H9 (cell line): ENCODE measurements around the gene TRPM2. TPM values are rescaled to one million over a fixed set of nuclear protein-coding genes. Genes with fewer than 3 reads are reported as not detected.

ENCODE experiments used
- DNase-seq: peaks from one replicate; pipeline ENCODE4 v3.0.0-alpha.2; 2017
- H2AFZ ChIP-seq: one replicate; pipeline ENCODE4 v1.6.1; 2013; ENCODE audit warnings: mild to moderate bottlenecking, low read length, control low read depth, moderate library complexity
- H2AK5ac ChIP-seq: 2 replicates; pipeline ENCODE4 v1.6.1; 2013; ENCODE audit warnings: low read length, control low read depth, mixed read lengths; ENCODE audit not compliant: insufficient read length
- H2BK120ac ChIP-seq: one replicate; pipeline ENCODE4 v1.6.1; 2013; ENCODE audit warnings: low read depth, mild to moderate bottlenecking, low read length, control low read depth, inconsistent platforms; ENCODE audit not compliant: poor library complexity, severe bottlenecking
- H2BK12ac ChIP-seq: 2 replicates; pipeline ENCODE4 v1.6.1; 2013; ENCODE audit warnings: low read length, control low read depth, mixed read lengths, low read depth; ENCODE audit not compliant: insufficient read length
- H2BK15ac ChIP-seq: 2 replicates; pipeline ENCODE4 v1.6.1; 2013; ENCODE audit warnings: low read depth, low read length, control low read depth
- H2BK20ac ChIP-seq: one replicate; pipeline ENCODE4 v1.6.1; 2013; ENCODE audit warnings: low read depth, mild to moderate bottlenecking, low read length, control low read depth, inconsistent platforms; ENCODE audit not compliant: poor library complexity, severe bottlenecking
- H2BK5ac ChIP-seq: 2 replicates; pipeline ENCODE4 v1.6.1; 2013; ENCODE audit warnings: low read length, control low read depth, mixed read lengths; ENCODE audit not compliant: insufficient read length
- H3K14ac ChIP-seq: 2 replicates; pipeline ENCODE4 v1.6.1; 2013; ENCODE audit warnings: low read length, control low read depth; ENCODE audit not compliant: insufficient read depth
- H3K18ac ChIP-seq: 2 replicates; pipeline ENCODE4 v1.6.1; 2013; ENCODE audit warnings: low read depth, mild to moderate bottlenecking, mixed read lengths, low read length, control low read depth; ENCODE audit not compliant: insufficient read length
- H3K23ac ChIP-seq: 2 replicates; pipeline ENCODE4 v1.6.1; 2013; ENCODE audit warnings: low read length, control low read depth, mixed read lengths, low read depth; ENCODE audit not compliant: insufficient read length
- H3K23me2 ChIP-seq: 2 replicates; pipeline ENCODE4 v1.6.1; 2013; ENCODE audit warnings: low read depth, mild to moderate bottlenecking, mixed read lengths, low read length, control low read depth; ENCODE audit not compliant: insufficient read length, poor library complexity, severe bottlenecking
- H3K27ac ChIP-seq: 2 replicates; pipeline ENCODE4 v1.5.1; 2013; ENCODE audit warnings: low read length, control low read depth, mixed read lengths, low read depth; ENCODE audit not compliant: insufficient read length
- H3K27me3 ChIP-seq: 2 replicates; pipeline ENCODE4 v1.6.1; 2013; ENCODE audit warnings: low read length, control low read depth, inconsistent platforms; ENCODE audit not compliant: insufficient read depth
- H3K4ac ChIP-seq: 2 replicates; pipeline ENCODE4 v1.6.1; 2013; ENCODE audit warnings: low read depth, mild to moderate bottlenecking, control low read depth, inconsistent platforms, low read length, moderate library complexity
- H3K4me1 ChIP-seq: 2 replicates; pipeline ENCODE4 v1.6.1; 2013; ENCODE audit warnings: low read length, control low read depth, inconsistent platforms; ENCODE audit not compliant: insufficient read depth
- H3K4me2 ChIP-seq: 2 replicates; pipeline ENCODE4 v1.6.1; 2013; ENCODE audit warnings: low read length, control low read depth, mixed read lengths; ENCODE audit not compliant: insufficient read length, insufficient read depth
- H3K56ac ChIP-seq: 2 replicates; pipeline ENCODE4 v1.6.1; 2013; ENCODE audit warnings: low read depth, mild to moderate bottlenecking, mixed read lengths, low read length, control low read depth; ENCODE audit not compliant: insufficient read length
- H3K79me1 ChIP-seq: 2 replicates; pipeline ENCODE4 v1.6.1; 2013; ENCODE audit warnings: low read depth, mild to moderate bottlenecking, moderate library complexity, low read length, control low read depth, inconsistent platforms; ENCODE audit not compliant: insufficient read depth, poor library complexity, severe bottlenecking
- H3K79me2 ChIP-seq: 2 replicates; pipeline ENCODE4 v1.6.1; 2013; ENCODE audit warnings: low read length, control low read depth, inconsistent platforms; ENCODE audit not compliant: insufficient read depth
- H3K9ac ChIP-seq: 2 replicates; pipeline ENCODE4 v1.6.1; 2013; ENCODE audit warnings: low read length, control low read depth, mixed read lengths; ENCODE audit not compliant: insufficient read length; ENCODE audit errors: extremely low read depth
- H3K9me3 ChIP-seq: one replicate; pipeline ENCODE4 v1.6.1; 2013; ENCODE audit warnings: low read depth, low read length, inconsistent platforms; ENCODE audit not compliant: control insufficient read depth
- H3T11ph ChIP-seq: one replicate; pipeline ENCODE4 v1.6.1; 2013; ENCODE audit warnings: mild to moderate bottlenecking, low read length, control low read depth, inconsistent platforms
- H4K20me1 ChIP-seq: one replicate; pipeline ENCODE4 v1.6.1; 2013; ENCODE audit not compliant: control insufficient read depth, insufficient read length, insufficient read depth
- H4K5ac ChIP-seq: 2 replicates; pipeline ENCODE4 v1.6.1; 2013; ENCODE audit warnings: low read depth, mild to moderate bottlenecking, mixed read lengths, low read length, control low read depth; ENCODE audit not compliant: insufficient read length
- H4K8ac ChIP-seq: replicated peaks from 2 replicates; pipeline ENCODE4 v1.6.1; 2013; ENCODE audit warnings: low read length, control low read depth, mixed read lengths, low read depth; ENCODE audit not compliant: insufficient read length
- H4K91ac ChIP-seq: 2 replicates; pipeline ENCODE4 v1.6.1; 2013; ENCODE audit warnings: low read depth, mild to moderate bottlenecking, moderate library complexity, mixed read lengths, low read length, control low read depth; ENCODE audit not compliant: insufficient read length
- H3K27ac Mint-ChIP-seq, 3 experiments: 2 replicates in 2 of 3; 3 replicates in 1 of 3; pipeline ENCODE4 v1.8.0; 2020 to 2021; ENCODE audit warnings: mixed read lengths in 3 of 3, mild to moderate bottlenecking in 1 of 3, moderate library complexity in 1 of 3
- H3K27me3 Mint-ChIP-seq: 2 replicates; pipeline ENCODE4 v1.8.0; 2021; ENCODE audit warnings: low read depth, mild to moderate bottlenecking, moderate library complexity, mixed read lengths
- H3K36me3 Mint-ChIP-seq, 3 experiments: 2 replicates in 2 of 3; 3 replicates in 1 of 3; pipeline ENCODE4 v1.8.0; 2020 to 2021; ENCODE audit warnings: low read depth in 3 of 3, mixed read lengths in 3 of 3; ENCODE audit not compliant: insufficient read depth in 1 of 3
- H3K4me1 Mint-ChIP-seq, 2 experiments: 2 replicates each; pipeline ENCODE4 v1.8.0; 2020; ENCODE audit warnings: mixed read lengths in 2 of 2
- H3K4me3 Mint-ChIP-seq, 2 experiments: 2 replicates in 1 of 2; 3 replicates in 1 of 2; pipeline ENCODE4 v1.8.0; 2020 to 2021; ENCODE audit warnings: mild to moderate bottlenecking in 2 of 2, mixed read lengths in 2 of 2, moderate library complexity in 1 of 2
- H3K9me3 Mint-ChIP-seq, 2 experiments: 2 replicates in 1 of 2; 3 replicates in 1 of 2; pipeline ENCODE4 v1.8.0; 2020; ENCODE audit warnings: mild to moderate bottlenecking in 2 of 2, mixed read lengths in 2 of 2, moderate library complexity in 1 of 2
- WGBS: extraction: QIAGEN DNeasy Blood & Tissue Kit; methylation state at CpG from one replicate; pipeline ENCODE4 v1.1.7; 2013; ENCODE audit warnings: missing lambda C conversion rate, low lambda C conversion rate, mixed read lengths; ENCODE audit not compliant: insufficient read length; ENCODE audit errors: extremely low coverage; 5-methylcytosine and 5-hydroxymethylcytosine counted together
- total RNA-seq: library from RNA; stranded (reverse); gene quantifications from 2 replicates; pipeline ENCODE4 v1.2.1, GENCODE V29; 2021
- TF ChIP-seq, protein P1 (sequence below): fragments of 200-600 bp; sonication (generic); conservative IDR thresholded peaks from 3 replicates; pipeline ENCODE4 v1.8.0; 2021; ENCODE audit warnings: antibody characterized with exemption, mild to moderate bottlenecking

Gene TRPM2
- total RNA-seq, 1 experiment from 2014 or later: 0.68 TPM

DNA sequence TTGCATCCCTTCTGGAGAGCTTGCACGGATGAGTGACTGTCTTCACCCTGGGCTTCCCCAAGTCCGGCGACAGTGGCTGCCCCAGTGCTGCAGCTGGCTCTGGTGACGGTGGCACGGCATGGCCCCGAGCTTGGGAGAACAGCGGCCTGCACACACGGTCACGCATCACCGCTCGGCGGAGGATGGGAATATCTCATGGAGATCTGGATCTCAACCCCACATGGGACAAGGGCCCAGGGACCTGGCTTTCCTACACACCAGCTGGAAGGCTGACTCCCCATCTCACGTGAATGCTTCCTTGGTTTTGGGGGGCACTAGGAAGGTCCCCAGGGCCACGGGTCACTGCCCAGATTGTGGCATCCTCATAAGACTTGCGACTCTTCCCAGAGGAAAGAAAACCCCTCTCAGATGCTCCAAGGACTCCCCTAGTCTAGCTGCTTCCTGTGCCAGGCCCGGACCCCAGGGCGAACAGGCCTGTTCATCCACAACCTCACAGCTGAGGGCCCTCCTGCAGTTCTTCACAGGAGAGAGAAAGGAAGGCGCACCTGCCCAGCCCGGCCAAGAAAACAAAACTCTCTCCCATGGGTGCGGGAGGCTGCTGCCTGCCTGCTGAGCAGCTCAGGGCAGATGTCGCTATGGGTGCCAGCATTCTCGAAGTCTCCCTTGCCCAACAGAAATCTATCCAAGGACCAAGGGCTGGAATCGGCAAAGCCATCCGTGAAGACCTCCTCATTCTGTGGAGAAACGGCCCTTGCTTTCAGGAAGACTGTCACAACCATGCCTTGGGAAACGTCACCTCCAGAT, 24.1 kb upstream of the TRPM2 start:
- Mint-ChIP-seq H3K27me3 (no peaks in the 10 kb centered on the region), H3K4me1 (0 out of 4 replicates have a peak, but pooled peaks cover 0 to 3% of the 10 kb centered on the region in 2 experiments), H3K27ac (peak overlapping the region; percentile 44 to 77 (median 47); a peak in 3 of 7 replicates), H3K9me3 (no peaks in the 10 kb centered on the region), H3K4me3 (no peak overlapping the region), H3K36me3 (peaks cover 0 to 5% (median 0%) of the 10 kb centered on the region in 3 experiments; a peak in 3 of 7 replicates)
- Histone ChIP-seq H3K14ac (no peak overlapping the region), H4K91ac (no peak overlapping the region), H4K8ac (no peak overlapping the region), H3T11ph (no peak overlapping the region), H2BK5ac (no peak overlapping the region), H3K27me3 (no peaks in the 10 kb centered on the region), H3K27ac (no peak overlapping the region), H3K79me1 (no peaks in the 10 kb centered on the region), H3K4ac (no peak overlapping the region), H3K18ac (no peak overlapping the region), H3K79me2 (no peaks in the 10 kb centered on the region), H3K23me2 (no peaks in the 10 kb centered on the region), H3K9me3 (no peaks in the 10 kb centered on the region), H2AFZ (no peak overlapping the region), H3K9ac (no peak overlapping the region), H4K5ac (no peak overlapping the region), H2BK12ac (no peak overlapping the region), H4K20me1 (no peaks in the 10 kb centered on the region), H2AK5ac (no peak overlapping the region), H2BK120ac (no peak overlapping the region), H2BK15ac (no peak overlapping the region), H3K4me1 (no peaks in the 10 kb centered on the region), H3K4me2 (no peak overlapping the region), H3K56ac (no peak overlapping the region), H3K23ac (no peak overlapping the region), H2BK20ac (no peak overlapping the region)
- DNase-seq: no peak
- TF ChIP-seq, protein P1, sequence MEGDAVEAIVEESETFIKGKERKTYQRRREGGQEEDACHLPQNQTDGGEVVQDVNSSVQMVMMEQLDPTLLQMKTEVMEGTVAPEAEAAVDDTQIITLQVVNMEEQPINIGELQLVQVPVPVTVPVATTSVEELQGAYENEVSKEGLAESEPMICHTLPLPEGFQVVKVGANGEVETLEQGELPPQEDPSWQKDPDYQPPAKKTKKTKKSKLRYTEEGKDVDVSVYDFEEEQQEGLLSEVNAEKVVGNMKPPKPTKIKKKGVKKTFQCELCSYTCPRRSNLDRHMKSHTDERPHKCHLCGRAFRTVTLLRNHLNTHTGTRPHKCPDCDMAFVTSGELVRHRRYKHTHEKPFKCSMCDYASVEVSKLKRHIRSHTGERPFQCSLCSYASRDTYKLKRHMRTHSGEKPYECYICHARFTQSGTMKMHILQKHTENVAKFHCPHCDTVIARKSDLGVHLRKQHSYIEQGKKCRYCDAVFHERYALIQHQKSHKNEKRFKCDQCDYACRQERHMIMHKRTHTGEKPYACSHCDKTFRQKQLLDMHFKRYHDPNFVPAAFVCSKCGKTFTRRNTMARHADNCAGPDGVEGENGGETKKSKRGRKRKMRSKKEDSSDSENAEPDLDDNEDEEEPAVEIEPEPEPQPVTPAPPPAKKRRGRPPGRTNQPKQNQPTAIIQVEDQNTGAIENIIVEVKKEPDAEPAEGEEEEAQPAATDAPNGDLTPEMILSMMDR: no peak
- no CpG with 5 or more reads among the region's 26 CpGs for WGBS
